ENCODE results near the gene PPP1R2C.

Gene PPP1R2C

DNA sequence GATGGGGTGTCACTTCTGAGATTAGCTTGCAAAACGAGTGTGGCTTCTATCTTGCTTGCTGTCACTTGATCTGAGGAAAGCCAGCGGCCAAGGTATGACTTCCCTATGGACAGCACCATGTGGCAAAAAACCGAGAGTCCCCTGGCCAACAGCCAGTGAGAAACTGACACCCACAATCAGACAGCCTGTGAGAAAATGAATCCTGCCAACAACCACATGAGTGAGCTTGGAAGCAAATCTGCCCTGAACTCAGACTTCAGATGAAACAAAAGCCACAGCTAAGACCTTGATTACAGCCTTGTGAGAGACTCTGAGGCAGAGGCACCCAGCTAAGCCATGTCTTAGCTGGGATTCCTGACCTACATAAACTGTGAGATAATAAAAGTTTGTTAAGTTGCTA lies 45.5 kb downstream of the PPP1R2C start:
- no peak for DNase-seq
- TF ChIP-seq POLR2A (IDR thresholded peaks at IDR 0.05; ENCODE audit: low read length) (no peak), GATA1 (IDR thresholded peaks at IDR 0.05; ENCODE audit: low read depth, low read length) (no peak)
